GM19328 (cell line): ENCODE measurements around the gene COBLL1.

Experiments
- ATAC-seq: cut with Tn5 transposase; IDR thresholded peaks from one replicate; pipeline ENCODE4 v1.9.1; 2021; ENCODE audit warnings: mild to moderate bottlenecking, moderate library complexity; ENCODE audit not compliant: unreplicated experiment

COBLL1 gene

GRCh38 chr2:164760179-164760578 is 81.4 kb downstream of the COBLL1 start:
- ATAC-seq: no peak

DNA sequence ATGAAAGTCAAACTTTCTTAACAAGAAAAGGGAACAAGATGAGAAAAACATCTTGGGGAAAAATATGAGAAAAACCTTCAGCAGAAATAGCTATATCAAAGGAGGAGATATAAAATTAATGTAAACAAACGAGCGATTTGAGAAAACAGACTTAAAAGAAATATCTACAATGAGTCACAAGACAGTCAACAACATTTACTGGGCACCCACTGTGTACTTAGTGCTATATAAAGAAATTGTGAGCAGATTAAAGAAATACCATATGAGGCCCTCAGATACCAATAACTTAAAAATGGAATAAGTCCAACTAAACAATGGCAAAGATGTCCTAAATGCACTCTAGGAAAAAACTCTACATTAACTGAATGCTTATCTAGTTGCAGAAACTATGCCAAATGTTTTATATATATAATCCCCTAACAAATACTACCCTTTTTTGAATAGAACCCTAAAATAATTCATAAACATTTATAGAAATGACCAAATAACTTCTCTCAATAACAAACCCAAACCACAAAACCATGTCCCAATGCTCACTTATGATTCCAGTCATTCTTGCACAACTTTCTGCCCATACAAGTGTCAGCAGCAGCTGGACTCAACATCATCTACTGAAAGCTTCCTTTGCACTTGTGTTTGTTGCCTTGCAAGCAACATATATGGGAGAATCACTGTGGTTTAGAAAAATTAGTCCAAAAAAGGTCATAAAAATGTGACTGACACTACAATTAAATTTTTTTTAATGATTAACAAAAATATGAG is 83.5 kb downstream of the COBLL1 start:
- no peak for ATAC-seq

DNA sequence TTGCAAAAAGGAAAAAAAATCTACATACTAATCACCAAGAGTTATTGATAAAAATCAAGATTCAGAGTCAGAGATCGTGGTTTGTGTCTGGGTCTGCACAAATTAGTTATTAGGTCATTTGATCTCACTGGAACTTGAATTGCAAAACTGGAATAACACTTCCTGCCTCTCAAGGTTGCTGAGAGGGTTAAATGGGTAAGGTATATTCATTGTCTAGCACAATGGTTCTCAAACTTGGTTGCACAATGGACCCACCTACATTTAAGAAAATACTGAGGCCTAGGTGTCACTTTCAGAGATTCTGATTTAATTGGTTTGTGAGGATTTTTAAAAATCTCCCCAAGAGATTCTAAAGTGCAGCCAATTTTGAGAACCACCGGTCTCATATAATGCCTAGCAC is 84.8 kb downstream of the COBLL1 start:
- no peak for ATAC-seq

DNA sequence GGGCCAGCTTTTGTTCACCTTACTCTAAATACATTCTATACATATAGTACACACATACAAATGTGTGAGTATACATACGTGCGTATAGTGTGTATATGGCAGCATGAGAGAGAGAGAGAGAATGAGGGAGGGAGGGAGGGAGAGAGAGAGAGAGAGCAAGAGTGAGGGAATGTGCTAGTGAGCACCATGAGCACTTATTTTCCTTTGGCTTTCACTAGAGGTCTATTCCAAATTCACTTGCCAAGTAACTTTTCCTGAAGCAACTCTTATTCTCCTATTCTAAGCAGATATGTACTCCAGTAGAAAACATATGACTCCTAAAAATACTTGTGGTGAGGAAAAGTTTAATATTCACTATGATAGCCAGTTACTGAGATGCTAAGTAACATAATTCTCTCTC is 85.7 kb downstream of the COBLL1 start:
- ATAC-seq: no peak

- ATAC-seq: no peak
Observed at GRCh38 chr2:164754157-164755093, 87.2 kb downstream of the COBLL1 start.

DNA sequence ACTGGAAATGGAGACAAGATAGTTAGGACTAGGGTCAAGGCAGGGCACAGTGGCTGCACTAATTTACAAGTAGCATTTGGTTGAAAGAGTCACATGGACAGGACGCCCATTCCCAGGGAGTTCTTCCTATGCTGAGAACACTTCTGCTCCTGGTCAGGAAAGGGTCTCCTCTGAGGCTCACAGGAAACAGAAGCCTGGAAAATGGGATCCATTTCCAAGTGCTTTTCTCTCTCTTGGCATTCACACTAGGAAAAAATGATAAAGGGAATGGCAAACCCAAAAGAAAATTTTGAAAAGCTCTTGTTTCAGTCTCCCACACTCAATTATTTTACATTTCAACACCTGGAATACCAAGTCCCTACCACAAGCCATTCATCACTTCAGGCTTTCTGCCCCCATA is 88.7 kb downstream of the COBLL1 start:
- no peak for ATAC-seq

- no peak for ATAC-seq
Observed at GRCh38 chr2:164747783-164748433, 93.7 kb downstream of the COBLL1 start.

- ATAC-seq: no peak
Observed at GRCh38 chr2:164747140-164747539, 94.5 kb downstream of the COBLL1 start.

DNA sequence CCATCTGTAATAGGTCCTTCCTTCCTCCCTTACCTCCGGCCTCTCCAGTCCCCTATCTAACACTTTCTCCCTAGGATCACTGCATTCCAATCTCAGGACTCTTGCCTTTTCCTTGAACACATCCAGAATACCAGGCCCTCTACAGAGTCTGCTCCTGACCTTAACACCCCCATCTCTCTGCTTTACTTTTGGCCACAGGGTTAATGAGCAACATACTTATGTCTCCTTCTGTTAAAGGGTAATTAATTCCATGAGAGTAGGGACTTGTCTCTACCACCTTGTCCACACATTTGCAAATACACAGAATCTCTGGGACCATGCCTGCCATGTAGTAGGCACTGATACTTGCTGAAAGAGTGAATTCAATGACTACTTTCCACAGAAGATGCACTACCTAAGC is 94.9 kb downstream of the COBLL1 start:
- ATAC-seq: no peak

- no peak for ATAC-seq
Observed at GRCh38 chr2:164745012-164745797, 96.4 kb downstream of the COBLL1 start.

- no peak for ATAC-seq
Observed at GRCh38 chr2:164742738-164743317, 98.8 kb downstream of the COBLL1 start.

DNA sequence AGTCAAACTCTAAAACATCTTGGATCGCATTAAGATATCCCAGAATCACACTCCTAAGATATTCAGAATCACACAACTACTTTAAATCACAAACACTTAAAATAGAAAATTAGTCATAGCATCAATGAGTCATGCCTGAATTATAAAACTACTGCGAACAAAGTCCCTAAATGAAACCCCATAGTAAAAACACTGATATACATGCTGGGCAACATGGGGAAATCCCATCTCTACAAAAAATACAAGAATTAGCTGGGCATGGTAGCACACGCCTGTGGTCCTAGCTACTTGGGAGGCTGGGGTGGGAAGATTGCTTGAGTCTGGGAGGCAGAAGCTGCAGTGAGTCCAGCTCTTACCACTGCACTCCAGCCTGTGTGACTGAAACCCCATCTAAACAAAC is 101.7 kb downstream of the COBLL1 start:
- no peak for ATAC-seq

DNA sequence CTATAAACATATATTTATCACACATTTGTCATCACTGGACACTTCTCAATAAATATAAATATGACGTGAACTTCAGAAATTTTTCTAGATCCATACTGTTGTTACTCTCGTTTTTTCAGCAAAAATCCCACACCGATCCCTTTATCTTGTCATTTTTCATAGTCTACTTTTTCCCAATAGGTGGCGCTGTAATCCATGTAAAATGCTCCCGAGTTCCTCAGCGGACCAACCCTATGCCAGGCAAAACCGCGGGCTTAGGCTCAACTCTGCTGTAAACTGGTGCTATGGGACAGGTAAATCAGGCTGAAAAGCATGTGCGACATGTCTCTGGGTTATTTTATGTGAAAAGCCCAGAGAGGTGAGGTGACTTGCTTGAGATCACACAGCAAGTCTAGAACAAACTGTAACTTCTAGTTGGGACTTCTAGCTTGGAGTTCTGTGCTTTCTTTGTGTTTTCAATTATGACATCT is 104.0 kb downstream of the COBLL1 start:
- no peak for ATAC-seq

- ATAC-seq: no peak
Observed at GRCh38 chr2:164735309-164735919, 106.2 kb downstream of the COBLL1 start.

DNA sequence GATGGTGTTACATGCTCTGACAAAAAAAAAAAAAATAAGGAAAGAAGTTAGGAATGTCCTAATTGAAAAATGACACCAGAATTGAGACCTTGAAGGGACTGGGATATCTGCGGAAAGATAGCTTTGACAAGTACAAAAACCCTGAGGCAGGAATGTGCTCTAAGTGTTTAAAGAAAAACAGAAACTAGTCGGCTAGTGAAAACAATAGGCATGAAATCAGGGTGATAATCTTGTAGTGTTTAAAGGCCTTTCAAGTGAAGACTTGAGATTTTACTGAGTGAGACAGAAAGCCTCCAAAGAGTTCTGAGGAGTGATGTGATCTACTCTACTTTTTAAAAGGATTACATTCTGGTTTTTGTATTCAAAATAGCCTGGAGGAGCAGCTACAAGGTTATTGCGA is 107.4 kb downstream of the COBLL1 start:
- ATAC-seq: no peak

DNA sequence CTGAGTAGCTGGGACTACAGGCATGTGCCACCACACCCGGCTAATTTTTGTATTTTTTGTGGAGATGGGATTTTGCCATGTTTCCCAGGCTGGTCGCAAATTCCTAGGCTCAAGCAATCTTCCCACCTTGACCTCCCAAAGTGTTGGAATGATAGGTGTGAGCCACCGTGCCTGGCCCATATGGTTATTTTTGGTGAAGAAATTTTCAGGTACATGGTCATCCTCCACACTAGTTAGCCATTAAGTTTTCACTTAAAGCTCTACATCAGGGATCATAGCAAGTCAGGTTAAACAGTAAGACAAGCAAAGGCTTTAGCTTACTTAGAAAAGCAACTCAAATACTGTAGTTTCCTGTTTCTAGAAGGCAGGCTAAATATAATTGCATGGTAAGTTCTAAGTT is 116.1 kb downstream of the COBLL1 start:
- no peak for ATAC-seq

DNA sequence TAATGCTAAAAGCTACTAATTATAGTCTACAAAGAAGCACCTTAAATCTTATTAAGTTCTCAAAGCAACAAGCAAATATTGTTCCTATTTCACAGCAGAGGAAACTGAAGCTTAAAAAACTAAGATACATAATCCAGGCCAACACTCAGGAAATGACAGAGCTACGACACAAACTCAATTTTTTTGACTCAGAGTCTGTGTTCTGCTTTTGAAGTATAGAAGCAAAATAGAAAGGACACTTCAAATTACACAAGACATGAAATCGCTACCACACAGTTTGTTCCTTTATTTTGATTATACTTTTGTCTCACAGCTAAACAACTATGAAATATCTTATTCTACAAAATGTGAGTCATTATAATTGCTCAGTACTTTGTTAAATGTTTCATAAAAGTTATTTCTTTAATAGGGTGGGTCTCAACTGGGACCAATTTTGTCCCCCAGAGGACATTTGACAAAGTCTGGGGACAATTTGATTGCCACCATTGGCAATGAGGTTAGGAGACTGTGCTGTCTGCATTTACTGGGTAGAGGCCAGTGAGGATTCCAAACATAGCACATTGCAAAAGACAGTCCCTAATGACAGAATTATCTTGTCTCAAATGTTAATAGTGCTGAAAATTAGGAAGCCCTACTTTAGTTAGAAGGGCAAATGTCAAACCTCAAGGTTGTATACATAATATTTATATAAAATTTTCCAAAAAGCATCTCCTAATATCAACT is 118.8 kb downstream of the COBLL1 start:
- ATAC-seq: no peak

GRCh38 chr2:164721430-164721829 is 120.2 kb downstream of the COBLL1 start:
- no peak for ATAC-seq
